GM18519 (cell line): ENCODE results near the gene SLC25A1.

Experiments
- ATAC-seq: cut with Tn5 transposase; IDR thresholded peaks from one replicate; pipeline ENCODE4 v1.9.1; 2021; ENCODE audit warnings: mild to moderate bottlenecking, moderate library complexity; ENCODE audit not compliant: unreplicated experiment, low FRiP score

SLC25A1 gene

DNA sequence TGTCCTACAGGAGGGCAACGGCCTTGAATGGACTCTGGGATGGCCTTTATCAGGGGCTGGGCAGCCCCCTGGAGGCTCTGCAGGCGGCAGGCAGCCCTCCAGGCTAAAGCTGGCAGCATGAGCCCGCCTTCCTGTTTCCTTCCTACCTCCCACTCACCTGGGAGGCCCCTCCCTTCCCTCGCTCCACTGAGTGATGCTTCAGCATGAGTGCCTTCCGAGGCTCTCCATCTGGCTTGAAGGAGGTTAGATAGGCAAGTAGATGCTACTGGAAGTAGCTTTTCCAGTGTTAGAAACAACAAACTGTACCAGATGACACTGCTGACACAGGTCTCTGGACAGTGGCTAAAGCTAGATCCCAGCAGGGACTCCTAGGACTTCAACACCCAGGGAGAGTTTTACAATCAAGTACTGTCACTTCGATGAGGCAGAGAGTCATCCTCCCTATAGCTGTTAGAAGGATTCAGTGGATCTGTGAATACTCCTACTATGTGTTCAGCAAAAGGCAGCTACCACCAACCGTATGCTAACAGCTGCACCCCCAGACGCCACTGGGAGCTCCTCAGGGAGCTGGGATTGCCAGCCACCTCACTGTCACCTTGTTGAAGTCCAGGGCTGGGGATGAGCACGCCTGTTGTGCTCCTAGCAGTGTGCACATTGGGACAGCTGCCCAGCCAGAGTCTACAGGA lies 4.1 kb upstream of the SLC25A1 start:
- ATAC-seq: no peak

DNA sequence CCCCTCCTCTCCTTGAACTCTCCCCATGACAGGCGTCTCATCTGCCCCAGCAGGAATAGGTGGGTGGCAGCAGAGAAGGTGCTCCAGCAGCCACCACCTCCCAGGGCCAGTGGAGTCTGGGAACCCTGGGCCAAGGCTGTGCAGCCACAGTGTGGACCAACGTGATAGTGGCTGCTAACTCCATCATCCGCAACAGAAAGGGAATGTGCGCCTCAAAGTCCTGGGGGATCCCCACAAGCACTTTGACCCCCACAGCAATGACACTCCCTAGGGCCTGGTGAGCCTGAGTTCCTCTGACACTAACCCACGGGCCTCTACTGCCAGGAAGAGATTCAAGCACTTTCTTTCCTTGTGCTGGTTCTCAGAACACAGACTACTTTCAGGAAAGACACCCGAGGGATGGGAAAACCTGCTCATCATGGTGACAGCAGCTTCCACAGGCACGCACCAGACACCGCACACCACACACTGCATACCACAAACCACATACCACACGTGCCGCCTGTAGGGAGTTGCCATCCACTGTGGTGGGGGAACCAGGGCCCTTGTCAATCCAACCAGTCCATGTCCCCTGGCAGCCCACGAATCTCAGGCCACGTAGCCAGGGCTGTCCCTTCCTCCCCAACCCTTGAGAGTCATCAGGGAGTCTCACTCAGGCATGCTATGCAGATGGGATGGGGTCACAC lies 3.4 kb upstream of the SLC25A1 start:
- no peak for ATAC-seq

DNA sequence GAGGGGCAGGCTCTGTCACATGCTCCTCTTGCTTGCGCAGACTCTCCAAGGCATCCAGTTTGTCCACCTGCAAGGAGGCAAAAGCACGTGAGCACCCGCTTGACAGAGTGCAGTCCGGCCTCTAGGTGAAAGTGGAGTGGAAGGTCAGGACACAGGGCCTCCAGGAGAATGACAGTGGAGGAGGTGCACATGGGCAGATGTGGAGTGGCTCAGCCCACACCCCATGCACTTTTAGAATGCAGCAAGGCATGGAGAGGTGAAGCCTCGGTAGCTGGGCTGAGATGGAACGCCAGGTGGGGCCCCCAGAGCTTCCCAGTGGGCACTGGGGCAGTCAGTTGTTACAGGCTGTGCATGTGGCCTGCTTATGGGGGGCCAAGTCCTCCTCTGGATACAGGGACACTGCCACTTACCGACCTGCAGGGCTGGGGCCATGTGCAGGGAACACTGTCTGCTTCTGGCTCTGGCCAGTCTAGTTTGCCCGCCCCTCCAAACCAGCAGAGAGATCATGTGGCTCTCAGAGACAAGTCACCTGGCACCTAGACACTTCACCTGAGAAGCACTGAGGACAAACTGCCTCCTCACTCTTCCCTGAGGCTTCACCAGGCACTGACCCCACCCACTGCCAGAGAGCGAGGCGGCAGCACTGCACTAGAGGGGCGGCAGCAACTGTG lies 2.3 kb upstream of the SLC25A1 start:
- ATAC-seq: no peak

DNA sequence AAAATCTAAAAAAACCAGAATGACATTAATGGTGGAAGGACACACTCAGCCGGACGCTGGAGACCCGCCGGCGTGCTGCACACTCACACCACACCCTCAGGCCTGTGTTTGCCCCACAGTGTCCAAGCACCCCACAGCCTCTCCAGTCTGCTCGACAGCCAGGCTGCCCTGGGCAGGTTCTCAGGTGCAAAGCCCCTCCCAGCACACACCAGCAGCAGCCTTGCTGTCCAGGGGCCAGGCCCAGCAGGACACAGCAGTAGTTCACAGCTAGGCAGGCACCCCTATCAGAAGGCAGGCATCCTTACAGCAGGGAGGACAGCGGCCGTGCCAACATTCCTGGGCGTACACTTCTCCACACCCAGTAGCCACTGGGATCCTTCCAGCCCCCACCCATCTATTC lies 1.7 kb upstream of the SLC25A1 start:
- ATAC-seq: no peak

DNA sequence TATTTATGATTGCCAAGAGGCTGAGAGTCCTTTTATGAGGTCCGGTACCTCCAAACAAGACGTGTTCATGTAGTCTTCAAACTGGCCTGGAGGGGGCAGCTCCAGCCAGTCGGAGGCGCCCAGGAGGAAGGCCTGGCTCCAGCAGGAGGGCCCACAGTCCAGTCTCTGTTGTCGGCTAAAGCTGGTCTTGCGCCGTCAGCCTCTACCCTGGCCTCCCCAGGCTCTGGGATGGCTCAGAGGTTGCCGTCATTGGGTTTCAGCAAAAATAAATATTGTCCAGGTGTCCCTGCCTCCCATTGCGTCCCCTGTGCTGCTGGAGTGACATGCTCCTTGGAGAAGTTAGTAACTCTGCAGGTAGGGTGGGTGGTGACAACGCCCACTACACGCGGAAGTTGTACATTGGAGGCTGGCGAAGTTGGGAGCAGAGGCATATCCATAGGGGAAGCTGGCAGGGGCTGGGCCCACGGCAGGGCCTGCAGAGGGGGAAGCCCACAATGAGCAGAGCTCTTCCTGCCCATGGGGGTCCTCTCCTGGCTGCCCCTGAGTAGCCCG lies 1.0 kb upstream of the SLC25A1 start:
- no peak for ATAC-seq

DNA sequence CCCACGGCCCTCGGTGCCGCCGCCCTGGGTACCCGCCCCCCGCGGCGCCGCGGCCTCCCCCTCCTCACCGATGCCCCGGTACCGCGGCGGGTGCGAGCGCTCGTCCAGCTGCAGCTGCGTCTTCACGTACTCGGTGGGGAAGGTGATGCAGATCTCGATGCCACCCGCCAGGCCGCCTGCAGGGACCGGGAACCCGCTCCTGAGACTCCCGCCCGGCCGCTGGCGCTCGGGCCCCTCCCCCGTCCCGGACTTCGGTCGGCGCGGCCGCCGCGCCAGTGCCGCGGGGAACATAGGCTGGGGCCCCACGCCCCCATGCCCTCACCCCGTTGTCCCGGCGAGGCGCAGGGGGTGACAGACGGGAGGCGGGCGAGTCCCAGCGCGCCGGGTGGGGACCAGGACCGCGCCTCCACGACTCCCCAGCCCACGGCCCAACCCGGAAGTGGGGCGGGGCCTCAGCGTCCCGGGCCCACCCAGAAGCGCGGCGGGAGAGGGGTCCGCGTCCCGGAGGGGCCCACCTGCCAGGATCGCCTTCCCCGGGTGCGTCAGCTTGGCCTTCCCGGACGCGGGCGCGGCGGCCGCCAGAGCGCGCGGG lies 375 bp downstream of the SLC25A1 start:
- no peak for ATAC-seq

DNA sequence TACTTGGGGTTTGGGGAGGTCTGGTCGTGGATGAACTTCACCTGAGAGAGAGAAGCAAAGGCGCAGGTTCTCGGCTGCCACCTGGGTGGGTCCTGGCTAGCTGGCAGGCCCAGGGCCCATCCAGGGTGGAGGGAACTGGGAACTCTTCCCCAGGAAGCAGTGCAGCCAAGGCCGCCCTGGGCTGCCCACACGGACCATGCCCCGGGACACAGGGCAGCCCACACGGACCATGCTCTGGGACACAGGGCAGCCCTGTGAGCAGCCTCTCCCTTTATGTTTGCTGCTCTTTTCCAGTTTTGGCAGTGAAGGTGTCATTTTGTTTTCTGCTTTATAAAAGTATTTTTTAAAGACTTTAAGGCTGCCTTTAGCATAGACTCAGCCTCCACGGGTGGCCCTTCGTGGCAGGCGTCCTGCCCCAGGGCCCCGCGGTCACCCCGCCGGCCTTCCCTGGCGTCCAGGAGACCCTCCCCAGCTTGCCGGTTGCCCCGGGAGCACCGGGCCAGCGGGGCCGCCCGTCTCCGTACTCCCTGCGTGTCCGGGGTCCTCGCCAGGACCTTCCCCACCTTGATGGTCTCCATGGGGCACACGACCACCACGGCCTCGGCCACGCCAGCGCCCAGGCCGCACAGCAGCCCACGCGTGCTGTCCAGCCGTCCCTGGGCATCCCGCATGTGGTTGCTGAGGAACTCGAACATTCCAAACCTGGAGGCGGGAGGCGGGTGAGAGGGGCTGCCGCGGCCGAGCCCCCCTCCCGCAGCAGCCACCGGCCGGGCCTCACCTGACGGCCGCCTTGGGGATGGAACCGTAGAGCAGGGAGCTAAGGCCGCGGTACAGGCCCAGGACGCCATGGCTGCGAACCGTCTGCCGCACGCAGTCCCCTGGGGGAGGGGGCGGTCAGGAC lies 1.1 kb downstream of the SLC25A1 start:
- ATAC-seq: no peak

DNA sequence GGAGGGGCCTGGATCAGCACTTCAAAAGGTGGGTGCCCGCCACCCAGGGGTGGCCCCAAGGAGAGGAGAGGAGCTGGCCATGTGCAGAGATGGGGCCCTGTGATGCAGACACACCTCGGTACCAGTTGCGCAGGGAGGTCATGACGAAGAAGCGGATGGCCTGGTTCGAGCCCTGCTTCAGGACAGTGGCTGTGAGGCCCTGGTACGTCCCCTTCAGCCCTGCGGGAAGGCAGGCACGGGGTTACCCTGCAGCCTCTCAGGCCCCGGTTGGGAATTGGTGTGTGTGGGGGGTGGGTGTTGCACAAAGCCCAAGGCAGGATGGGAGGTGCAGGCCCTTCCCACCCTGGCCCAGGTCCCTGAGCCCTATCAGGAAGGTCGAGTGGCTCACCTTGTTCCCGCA lies 1.8 kb downstream of the SLC25A1 start:
- ATAC-seq: no peak

DNA sequence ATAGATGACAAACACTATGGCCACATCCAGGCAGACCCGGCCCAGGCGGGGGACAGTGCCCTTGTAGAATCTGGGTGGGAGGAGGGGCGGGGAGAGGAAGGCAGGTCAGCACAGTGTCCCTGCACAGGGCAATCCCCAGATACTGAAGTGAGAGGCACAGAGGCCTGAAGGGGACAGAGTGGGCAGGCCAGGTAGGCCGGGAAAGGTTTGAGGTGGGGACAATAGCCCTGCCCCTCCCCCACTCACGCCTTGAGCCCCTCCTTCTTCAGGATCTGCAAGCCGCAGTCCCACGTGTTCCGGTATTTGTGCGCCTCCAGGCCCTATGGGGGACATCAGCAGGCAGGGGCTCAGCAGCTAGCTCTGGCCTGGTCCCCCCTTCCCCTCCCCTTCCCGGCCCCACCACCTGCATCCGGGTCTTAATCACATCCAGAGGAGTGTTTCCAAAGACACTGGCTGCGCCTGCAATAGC lies 2.3 kb downstream of the SLC25A1 start:
- ATAC-seq: no peak

DNA sequence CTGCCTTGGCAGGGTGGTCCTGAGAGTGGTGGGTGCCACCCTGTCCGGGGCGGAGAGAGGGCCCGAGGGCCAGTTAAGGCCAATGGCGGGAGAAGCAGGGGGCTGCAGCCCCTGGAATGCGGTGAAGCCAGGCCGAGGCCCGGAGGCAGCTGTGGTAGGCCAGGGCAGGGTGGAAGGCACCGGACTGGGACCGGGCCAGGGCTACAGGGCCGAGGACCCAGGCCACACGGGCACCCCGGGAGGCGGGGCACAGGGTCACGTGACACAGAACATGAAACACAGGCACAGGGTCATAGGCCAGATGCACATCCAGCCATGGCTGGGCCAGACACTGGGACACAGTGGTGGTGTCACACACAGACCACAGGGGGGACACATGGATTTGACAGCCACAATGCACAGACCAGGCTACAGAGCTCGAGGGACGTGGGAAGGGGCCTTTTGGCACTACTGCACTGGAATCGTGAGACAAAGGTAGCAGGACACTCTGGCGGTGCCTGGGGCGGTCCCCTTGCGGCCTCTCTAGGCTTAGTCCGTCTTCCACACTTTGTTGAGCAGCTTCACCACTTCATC lies 2.8 kb downstream of the SLC25A1 start:
- ATAC-seq: no peak

DNA sequence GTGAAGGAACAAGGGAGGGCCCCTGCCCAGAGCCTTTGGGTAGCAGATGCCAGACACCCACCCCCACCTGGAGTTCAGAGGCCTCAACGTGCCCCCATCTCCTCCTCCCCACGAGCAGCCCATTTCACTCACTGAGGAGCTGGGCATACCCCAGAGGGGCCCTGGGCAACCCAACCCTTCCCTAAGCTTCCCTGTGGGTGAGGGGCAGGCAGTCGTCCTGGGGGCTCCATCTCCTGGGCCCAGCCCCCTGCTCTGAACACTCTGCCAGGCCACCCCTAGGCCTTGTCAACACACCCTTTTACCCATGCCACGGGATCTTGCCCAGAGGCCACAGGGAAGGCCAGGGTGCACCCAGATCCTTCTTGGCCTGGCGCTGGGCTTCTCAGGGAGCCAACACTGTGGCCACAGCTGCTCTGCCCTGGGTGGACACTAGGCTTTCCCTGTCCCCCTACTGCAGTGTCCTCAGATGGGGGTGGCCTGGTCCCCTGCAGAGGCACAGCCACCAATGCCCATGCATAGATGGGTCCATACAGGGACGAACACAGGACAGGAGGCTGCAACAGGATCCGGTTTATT lies 3.4 kb downstream of the SLC25A1 start:
- ATAC-seq: no peak

DNA sequence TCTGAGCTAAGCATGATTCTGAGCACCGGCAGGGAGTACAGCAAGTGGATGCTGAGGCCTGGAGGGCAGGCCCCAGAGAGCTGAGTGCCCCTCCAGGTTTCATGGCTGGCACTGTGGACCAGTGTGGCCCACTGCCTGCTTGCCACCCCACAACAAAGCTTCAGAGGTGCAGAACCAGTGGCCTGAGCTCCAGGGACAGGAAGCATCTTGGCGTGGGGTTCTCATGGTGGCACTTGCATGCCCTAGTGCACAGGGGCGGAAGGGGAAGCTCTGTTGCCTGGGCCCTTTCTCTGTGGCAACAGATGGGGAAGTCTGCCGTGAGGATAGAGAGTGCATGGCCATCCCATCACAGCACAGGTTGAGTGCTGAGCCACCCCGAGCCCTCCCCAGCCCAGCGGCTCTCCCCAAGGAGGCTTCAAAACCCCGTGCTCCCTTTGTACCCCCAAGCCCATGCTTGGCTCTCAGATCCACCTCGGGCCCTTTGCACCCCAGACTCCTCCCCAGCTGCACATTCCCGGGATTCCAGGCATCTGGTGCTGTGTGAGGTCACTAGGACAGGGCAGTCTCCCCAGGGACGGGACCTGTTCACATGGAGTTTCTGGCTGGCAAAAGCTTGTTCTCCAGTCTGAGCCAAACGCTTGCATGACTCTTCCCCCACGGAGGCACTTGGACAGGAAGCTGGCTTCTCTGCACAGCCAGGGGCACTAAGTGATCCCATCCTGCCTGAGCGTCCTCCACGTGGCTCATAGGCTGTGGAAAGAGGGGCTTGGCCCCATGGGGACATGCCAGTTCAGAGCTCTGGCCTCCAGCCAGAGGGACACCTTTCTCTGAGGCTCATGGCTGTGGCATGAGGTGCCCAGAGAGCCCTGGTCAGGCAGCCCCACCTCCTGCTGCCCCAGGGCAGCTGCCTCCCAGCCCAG lies 4.2 kb downstream of the SLC25A1 start:
- ATAC-seq: no peak

DNA sequence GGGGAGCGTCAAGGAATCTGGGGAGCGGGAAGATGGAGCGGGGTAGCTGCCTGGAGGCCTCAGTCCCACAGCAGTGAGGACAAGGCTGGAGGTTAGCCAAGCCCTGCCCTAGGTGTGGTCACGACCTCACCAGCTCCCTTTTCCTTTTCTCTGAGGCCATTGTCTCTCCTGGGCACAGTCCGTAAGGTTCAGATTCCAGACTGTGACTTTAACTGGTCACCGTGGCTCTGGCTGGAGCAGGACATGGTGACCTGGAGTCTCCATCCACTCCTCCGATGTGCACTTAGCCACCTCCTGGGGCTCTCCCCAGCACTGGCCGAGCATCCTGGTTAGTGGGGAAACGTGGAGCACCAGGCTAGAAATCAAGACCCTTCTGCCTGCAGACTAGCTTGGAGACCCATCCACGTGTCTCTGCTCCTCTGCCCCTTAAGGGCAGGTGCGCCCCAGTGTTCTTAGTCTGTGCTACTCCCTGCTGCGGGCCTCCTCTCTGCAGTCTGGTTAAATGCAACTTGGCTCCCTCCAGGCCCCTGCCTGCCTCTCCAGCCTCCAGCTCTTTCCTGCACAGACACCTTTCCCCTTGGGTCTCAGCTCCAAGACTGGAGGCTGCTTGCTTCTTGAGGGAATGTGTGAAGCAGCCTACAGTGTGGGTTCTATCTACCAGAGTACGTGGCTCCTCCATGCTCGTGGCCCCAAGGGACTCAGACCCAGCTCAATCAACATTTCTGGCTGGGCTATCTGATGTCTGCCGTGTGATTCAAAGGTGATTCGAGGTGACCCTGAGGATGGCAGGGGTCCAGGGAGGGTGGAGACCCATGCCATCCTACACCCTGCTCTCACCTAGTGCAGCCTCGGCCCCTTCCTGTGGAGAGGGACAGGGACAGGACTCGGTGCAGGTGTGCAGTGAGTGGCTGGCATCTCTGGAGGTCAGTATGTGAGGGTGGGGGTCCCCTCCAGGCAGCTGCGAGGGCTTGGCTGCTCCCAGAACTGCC lies 5.2 kb downstream of the SLC25A1 start:
- ATAC-seq: no peak

DNA sequence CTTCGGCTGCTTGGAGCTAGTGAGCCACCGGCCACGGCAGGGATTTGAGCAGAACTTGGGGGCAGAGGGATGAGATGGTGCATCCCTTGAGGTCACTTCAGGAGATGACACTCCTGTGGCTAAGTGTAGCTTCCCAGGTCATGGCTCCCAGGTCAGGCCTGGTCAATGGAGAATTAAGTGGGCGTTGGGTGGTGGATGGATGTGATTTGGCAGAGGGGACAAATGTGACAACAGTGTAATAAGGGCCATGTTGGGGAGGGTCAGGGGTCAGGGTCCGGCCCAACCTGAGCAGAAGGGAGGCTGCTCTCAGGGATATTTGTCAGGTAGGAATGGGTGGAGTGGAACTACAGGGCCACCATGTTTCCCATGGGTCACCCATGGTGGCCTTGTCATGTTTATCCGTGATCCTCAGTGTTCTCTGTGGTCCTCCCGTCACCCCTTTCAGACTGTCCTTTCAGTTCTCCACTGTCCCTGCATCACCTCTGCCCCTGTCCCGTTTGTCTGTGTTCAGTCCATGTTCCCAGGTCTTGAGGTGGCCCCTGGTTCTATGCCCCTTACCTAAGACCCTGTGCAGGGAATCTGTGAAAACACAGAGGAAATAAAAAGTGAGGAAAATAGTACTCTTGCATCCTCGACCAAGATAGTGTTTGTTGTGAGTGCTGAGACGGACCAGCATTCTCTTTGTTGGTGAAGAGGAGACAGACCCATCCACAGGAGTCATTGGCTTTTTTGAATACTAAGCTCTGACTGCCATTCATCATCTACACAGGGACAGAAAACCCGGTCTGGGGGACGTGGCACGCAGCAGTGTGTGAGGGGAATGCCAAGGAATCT lies 6.1 kb downstream of the SLC25A1 start:
- no peak for ATAC-seq

DNA sequence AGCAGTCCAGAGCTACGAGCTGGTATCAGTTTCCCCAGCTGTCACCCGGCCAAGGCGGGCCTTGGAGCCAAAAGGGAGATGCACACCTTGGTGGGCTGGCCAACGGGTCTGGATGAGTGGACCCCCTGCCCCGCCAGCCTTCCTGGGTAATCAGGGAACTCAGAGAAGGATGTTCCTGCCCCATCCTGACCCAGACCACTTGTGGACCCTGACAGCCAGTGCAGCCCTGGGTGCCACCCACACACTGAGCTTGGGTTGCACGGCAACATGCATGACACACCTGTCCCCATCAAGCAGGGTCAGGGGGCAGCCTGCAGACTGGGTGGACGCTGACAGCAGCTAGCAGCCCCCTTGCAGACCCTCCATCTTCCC lies 8.6 kb downstream of the SLC25A1 start:
- no peak for ATAC-seq
